Stimulated activated CD4-positive, alpha-beta T cell treated with anti-CD3 and anti-CD28 coated beads, Interleukin-12 subunit alpha, Interleukin-12 subunit beta, amount 100 ng/mL, for 4 hours (primary cell): Measurements from ENCODE around the gene MAPKAP1.

Source experiments
- DNase-seq: peaks from one replicate; pipeline ENCODE4 v3.0.0-alpha.2; 2020

MAPKAP1 gene

GRCh38 chr9:125444166-125444565 lies 262.8 kb downstream of the MAPKAP1 start:
- DNase-seq: no peak

- no peak for DNase-seq
Observed at GRCh38 chr9:125443367-125443766, 263.6 kb downstream of the MAPKAP1 start.

- no peak for DNase-seq
Observed at GRCh38 chr9:125442452-125442851, 264.6 kb downstream of the MAPKAP1 start.

DNA sequence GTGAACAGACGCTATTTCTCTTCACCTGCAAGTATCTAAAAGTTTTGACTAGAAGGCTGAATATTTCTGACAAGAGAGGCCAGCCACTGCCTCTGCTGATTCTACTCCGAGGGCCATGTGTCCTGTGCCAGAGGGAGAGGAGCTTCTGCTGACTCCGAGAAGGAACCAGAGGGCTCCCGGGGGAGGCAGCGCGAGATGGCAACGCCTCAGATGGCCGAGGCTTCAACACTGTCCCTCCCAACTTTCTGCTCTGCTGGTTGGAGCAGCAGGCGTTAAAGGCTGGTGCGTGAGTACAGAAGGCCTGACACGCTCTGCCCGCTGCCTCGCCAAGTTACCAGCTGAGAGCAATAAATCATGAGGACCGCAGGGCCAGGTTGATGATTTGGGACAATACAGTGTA lies 266.6 kb downstream of the MAPKAP1 start:
- DNase-seq: no peak

DNA sequence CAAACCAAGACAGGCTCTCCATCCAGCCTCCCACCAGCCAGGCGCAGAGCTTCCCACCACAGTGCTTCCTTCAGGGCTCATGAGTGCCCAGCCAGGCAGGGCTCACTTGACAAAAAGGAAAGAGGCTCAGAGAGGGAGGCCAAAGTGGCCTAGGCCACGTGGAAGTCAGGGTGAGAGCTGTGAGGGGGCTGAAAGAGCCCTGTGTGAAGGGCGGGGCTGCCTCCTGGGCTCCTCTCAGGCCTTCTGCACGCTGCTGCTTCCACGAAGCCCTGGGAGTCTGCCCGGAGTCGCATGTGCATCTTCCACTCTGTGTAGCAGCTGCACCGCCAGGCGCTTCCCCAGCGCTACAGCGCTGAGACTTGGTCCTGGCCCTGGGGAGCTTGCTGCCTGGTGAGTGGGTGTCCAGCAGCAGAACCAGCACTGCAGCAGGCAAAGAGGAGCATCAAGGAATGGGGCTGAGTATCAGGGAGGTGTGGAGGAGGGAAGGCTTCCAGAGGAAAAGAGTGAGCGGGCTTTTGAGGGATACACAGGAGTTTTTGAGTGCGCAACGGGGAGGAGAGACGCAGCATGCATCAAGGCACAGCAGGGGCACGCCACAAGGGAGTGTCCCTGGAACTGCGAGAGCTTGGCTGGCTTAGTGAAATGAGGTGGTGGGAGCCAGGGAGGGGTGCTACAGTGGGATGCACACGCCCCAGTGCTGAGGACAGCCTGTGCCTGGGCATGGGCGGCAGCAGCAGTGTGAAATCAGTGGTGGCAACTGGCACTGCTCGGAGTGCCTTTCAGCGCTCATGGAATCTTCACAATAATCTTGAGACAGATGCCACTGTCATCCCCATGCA lies 267.4 kb downstream of the MAPKAP1 start:
- DNase-seq: no peak

GRCh38 chr9:125438506-125439433 lies 268.2 kb downstream of the MAPKAP1 start:
- no peak for DNase-seq

GRCh38 chr9:125437771-125438221 lies 269.2 kb downstream of the MAPKAP1 start:
- no peak for DNase-seq

GRCh38 chr9:125436613-125437443 lies 270.2 kb downstream of the MAPKAP1 start:
- DNase-seq: no peak

DNA sequence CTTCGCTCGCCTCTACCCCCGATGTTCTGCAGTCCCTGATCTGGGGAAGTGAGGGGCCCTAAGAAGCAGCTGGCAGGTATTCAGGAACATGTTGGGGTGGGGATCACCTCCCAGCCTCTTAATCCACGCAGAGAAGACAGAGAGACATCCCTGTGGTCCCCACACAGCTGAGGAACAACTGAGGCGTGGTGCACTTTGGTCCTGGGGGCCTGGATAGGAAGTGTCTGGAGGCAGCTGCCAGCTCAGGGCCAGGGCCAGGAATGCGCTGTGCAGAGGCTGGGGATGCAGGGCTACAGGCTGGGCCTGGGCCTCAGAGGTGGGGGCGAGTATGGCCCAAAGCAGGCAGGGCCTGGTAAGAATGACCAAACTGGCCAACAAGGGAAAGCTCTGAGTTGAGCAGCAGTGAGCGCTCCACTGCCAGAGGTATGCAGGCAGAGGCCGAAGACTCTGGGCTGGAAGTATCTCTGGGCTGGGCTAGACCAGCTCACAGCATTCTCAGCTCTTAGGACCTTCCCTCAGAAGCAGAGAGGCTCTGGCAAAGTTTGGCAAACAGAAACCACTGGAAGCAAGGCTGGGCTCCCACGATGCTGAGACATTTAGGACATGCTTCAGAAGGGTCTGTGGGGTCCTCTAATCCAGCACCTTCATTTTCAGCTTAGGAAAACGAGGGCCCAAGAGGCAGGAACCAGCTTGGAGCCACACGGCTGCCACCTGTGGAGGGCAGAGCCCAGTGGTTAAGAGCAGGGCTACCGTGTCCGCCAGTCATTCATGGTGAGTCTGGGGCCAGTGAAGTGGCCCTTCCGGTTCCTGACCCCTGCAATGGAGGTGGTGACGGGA lies 271.0 kb downstream of the MAPKAP1 start:
- DNase-seq: no peak

DNA sequence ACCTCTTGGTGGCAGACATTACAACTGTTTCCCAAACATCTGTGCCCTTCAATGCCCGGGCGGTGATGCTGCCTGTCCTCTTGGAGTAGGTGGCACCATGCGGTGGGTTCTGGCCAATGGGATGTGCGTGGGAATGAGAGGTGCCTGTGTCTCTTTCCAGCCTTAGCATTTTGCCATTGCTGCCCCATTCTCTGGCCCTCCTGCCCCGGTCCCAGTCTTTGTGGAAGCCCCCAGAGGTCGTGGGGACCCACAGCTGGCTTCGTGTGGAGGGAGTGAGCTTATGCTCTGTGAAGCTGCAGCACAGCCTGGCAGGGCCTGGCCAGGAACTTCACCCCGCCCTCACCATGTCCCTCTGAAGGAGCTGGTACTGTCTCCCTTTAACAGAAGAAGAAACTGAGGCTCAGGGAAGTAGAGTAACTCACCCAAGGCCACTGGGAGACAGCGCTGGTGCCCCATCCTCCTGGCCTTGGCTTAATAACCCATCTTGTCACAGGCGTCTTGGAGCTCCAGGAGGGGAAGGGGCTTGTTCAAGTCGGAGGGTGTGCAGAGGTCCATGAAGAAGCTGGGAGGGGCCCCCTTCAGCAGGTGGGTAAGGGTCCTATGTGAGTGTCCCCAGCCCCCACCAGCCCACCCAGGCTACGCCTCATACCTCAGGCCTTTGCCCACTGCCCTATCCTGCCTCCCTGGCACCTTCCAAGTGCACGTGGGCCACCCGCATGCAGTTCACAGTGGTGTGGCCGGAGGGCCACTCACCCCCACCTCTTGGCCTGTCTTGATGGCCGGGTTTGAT lies 271.8 kb downstream of the MAPKAP1 start:
- no peak for DNase-seq

- no peak for DNase-seq
Observed at GRCh38 chr9:125433461-125434011, 273.5 kb downstream of the MAPKAP1 start.

GRCh38 chr9:125432715-125433385 lies 274.2 kb downstream of the MAPKAP1 start:
- DNase-seq: no peak

GRCh38 chr9:125431741-125432271 lies 275.2 kb downstream of the MAPKAP1 start:
- DNase-seq: no peak

DNA sequence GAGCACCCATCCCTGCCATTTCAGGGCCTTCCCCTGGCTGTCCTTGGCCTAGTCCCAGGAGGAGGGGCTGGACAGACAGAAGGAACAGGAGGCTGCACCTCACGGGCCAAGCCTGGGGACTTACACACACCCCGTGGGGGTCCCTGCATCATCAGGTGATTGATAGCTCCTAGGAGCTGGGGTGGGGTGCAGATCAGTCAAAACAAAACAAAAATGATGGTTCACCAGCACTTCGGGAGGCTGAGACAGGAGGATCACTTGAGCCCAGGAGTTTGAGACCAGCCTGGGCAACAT lies 276.0 kb downstream of the MAPKAP1 start:
- DNase-seq: no peak

GRCh38 chr9:125430161-125431011 lies 276.6 kb downstream of the MAPKAP1 start:
- no peak for DNase-seq

DNA sequence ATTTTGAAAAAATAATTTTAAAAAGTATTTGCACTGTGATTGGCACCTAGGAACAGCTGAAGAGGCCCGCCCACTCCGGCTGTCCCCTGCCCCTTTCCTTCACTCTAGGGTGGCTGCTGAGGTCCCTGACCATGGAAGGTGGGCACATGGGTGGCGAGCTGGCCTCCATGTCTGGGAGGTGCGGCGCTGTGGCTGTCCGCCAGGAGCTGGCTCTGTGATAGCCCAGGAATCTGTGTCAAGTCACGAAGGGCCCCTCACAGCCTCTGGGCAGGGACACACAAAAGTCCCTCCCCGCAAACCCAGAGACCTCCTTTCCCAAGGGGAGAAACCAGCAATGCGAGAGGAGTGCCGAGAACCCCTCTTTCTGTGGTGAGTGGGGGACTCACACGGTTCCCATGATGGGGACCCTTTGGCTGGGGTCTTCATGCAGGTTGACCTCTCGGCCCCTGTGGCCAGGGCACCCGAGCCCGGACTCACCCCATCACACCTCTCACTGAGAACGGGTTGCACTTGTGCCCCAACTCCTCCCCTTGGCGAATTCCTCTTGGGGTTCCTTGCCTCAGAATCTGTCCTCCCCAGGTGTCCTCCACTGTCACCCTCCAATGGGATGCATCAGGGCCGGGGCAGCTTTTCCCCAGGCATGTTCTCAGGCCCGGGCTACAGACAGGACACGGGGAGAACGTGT lies 277.4 kb downstream of the MAPKAP1 start:
- no peak for DNase-seq

DNA sequence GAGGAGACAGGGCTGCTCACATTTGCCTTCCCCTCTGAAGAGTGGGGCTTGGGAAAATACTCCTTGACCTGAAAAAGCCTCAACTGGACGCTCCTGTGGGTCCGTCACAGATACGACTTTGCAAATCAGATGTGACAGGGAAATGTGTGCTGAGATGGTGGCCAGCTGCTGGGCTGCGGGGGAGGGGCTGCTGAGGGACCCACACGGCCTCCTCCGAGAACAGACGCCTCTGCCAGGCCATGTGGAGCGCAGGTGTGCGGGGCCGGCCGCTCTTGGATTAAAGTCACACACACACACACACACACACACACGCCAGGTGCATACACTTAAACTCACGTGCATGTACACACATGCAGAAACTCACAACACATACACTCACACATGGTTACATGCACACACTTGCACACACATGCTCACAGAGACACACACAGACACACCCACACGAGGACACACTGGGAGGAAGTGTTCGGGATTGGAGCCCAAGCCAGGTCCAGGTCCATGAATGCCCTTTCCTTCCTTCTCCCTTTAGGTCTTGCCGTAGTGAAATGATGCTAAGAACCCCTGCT lies 278.0 kb downstream of the MAPKAP1 start:
- DNase-seq: no peak
